ENCODE results near the gene WWP2.

GRCh38 chr16:69837380-69837779 is 75.2 kb downstream of the WWP2 start:
- TF ChIP-seq CTCF (IDR thresholded peaks at IDR 0.05) = no peak
- no peak for TF ChIP-seq POLR2A (IDR thresholded peaks at IDR 0.05)

Measured in body of pancreas (tissue), 4 donors.